Adrenal gland (tissue), 12 donors: Measurements from ENCODE around the gene ZNF446. TPM values are rescaled to one million over a fixed set of nuclear protein-coding genes. Genes with fewer than 3 reads are reported as not detected.
A peak's percentile ranks its signal among the peaks of the same experiment; 100 is the strongest.

ENCODE experiments used
- DNase-seq, 7 donors: peaks; one replicate each; pipeline ENCODE4 v3.0.0-alpha.2; 2019 to 2020
- H3K27ac ChIP-seq, 5 donors: fragments of 200-600 bp; sonication (generic) in 4 of 5; 1 replicate in 3 of 5; 2 replicates in 2 of 5; pipeline versions ENCODE4 v1.5.1 to v1.8.0; 2016 to 2020; ENCODE audit warnings: mild to moderate bottlenecking in 1 of 5
- H3K27me3 ChIP-seq: fragments of 200-600 bp; 2 replicates; pipeline ENCODE4 v1.8.0; 2021
- H3K36me3 ChIP-seq, 2 donors: fragments of 200-600 bp; replicated peaks in 1 of 2; 1 replicate in 1 of 2; 2 replicates in 1 of 2; pipeline versions ENCODE4 v1.5.1 to v1.8.0; 2018 to 2022
- H3K4me1 ChIP-seq, 2 donors: fragments of 200-600 bp; replicated peaks in 1 of 2; 1 replicate in 1 of 2; 2 replicates in 1 of 2; pipeline versions ENCODE4 v1.5.1 to v1.8.0; 2018 to 2021
- H3K4me3 ChIP-seq, 4 donors: fragments of 200-600 bp; sonication (generic) in 3 of 4; one replicate each; pipeline ENCODE4 v1.5.1; 2016 to 2018
- H3K9me3 ChIP-seq, 3 donors: fragments of 200-600 bp; sonication (generic) in 1 of 3; replicated peaks in 1 of 3; 1 replicate in 2 of 3; 2 replicates in 1 of 3; pipeline versions ENCODE4 v1.5.1 to v1.8.0; 2016 to 2021
- CTCF ChIP-seq, 6 experiments: fragments of 450-650 bp in 4 of 6; fragments of 200-600 bp in 2 of 6; sonication (generic) in 1 of 6; IDR thresholded peaks; 1 replicate in 5 of 6; 2 replicates in 1 of 6; pipeline versions ENCODE4 v1.5.1 to v1.8.0; 2016 to 2021; ENCODE audit warnings: antibody characterized with exemption in 6 of 6, mild to moderate bottlenecking in 2 of 6, moderate library complexity in 1 of 6
- POLR2A ChIP-seq, 2 donors: fragments of 450-650 bp; IDR thresholded peaks; one replicate each; pipeline ENCODE4 v1.6.1; 2017; ENCODE audit warnings: antibody characterized with exemption in 2 of 2, mild to moderate bottlenecking in 2 of 2, moderate library complexity in 1 of 2
- WGBS, 4 donors: extraction: QIAGEN DNeasy Blood & Tissue Kit in 2 of 4; methylation state at CpG; one replicate each; pipeline versions ENCODE4 v1.1.5 to v1.1.7; 2013 to 2017; 5-methylcytosine and 5-hydroxymethylcytosine counted together
- intact Hi-C, 2 donors: fragments of 100-400 bp; cut with DNase I; formaldehyde crosslinking; loops; one replicate each; pipeline versions ENCODE4 v1.14.1 to v1.15.0; 2022 to 2023
- polyA plus RNA-seq, 3 donors: library from polyadenylated mRNA; stranded (reverse); fragments of 200-250 nt in 2 of 3; fragments of 350-450 nt in 1 of 3; fragmentation: Illumina TruSeq in 1 of 3; extraction: RNeasy Lipid Tissue Mini Kit (QIAGEN cat#74804) in 1 of 3; gene quantifications; one replicate each; pipeline ENCODE4 v1.2.3, GENCODE V29; 2013 to 2014
- total RNA-seq, 9 donors: library from RNA; depleted of rRNA in 4 of 9; stranded (reverse); fragments of >200 nt in 4 of 9; fragments of 120-200 nt in 1 of 9; fragmentation: NEBNext Ultra II Directional in 1 of 9; extraction: Animal tissue kit (Norgen Biotek cat#: 25700) in 1 of 9; gene quantifications; one replicate each; pipeline versions ENCODE4 v1.1.0 to v1.2.4, GENCODE V29; 2013 to 2023
- donor health status: healthy with polysubstance abuse.
- donor health status: Bipolar disorder and iron deficiency.
- donor health status: DM: yes; HTN: yes; CAD: no.
- donor health status: DM: no; HTN: no; CAD: no.
- donor health status: DM: no; HTN: no; CAD: no.
- donor health status: DM: yes; HTN: yes; CAD: no.

Gene ZNF446
- total and polyA plus RNA-seq, 12 donors, result 2.7 to 30.8 (median 15.0) TPM

GRCh38 chr19:58516964-58517833 lies 41.0 kb downstream of the ZNF446 start:
- peaks cover 28 to 37% of the 10 kb centered on the region in 2 donors for H3K4me1 ChIP-seq
- TF ChIP-seq POLR2A (IDR thresholded peaks at IDR 0.05) (no peak), CTCF (IDR thresholded peaks at IDR 0.05) (no peak)
- H3K36me3 ChIP-seq, result peaks cover 0 to 16% of the 10 kb centered on the region in 2 donors
- WGBS, 4 donors, result 91 to 93% (median 92%) methylated on average over 23 to 65 of the region's 65 CpGs
- no peaks in the 10 kb centered on the region for H3K9me3 ChIP-seq
- intact Hi-C loops, result no loop called here
- no peak overlapping the region for H3K4me3 ChIP-seq
- peak in 2 of 7 donors; percentile 22 to 40 for DNase-seq
- no peak overlapping the region for H3K27ac ChIP-seq
- H3K27me3 ChIP-seq, result no peaks in the 10 kb centered on the region

- 5 to 7% (median 7%) methylated on average over 14 to 22 of the region's 22 CpGs for WGBS, 4 donors
- intact Hi-C loops, result no loop called here
- Histone ChIP-seq H3K27ac (peak overlapping the region; percentile 78 to 98 (median 94)), H3K4me1 (peaks cover 28 to 36% of the 10 kb centered on the region in 2 donors), H3K36me3 (peaks cover 0 to 16% of the 10 kb centered on the region in 2 donors), H3K27me3 (no peaks in the 10 kb centered on the region), H3K4me3 (peak overlapping the region in 3 of 4 donors; percentile 38 to 82 (median 38)), H3K9me3 (no peaks in the 10 kb centered on the region)
- TF ChIP-seq POLR2A (IDR thresholded peaks at IDR 0.05), result no peak
- TF ChIP-seq CTCF (IDR thresholded peaks at IDR 0.05), result peak in 2 of 6 experiments; percentile 53 to 69
- peak in 1 of 7 donors; percentile 12 for DNase-seq
These were observed 42.3 kb downstream of the ZNF446 start for GRCh38 chr19:58518256-58519086.

GRCh38 chr19:58519087-58519354 lies 42.9 kb downstream of the ZNF446 start:
- TF ChIP-seq POLR2A (IDR thresholded peaks at IDR 0.05), result no peak
- peak in 3 of 6 experiments; percentile 43 to 78 (median 70) for TF ChIP-seq CTCF (IDR thresholded peaks at IDR 0.05)
- WGBS, 4 donors, result 0% methylated on average over 10 to 14 of the region's 14 CpGs; no CpG with 5 or more reads in 1 of the 4 donors
- peak; percentile 58 to 85 (median 75) for DNase-seq
- intact Hi-C loops, result no loop called here
- Histone ChIP-seq H3K27me3 (no peaks in the 10 kb centered on the region), H3K36me3 (peaks cover 0 to 16% of the 10 kb centered on the region in 2 donors), H3K4me1 (peaks cover 24 to 31% of the 10 kb centered on the region in 2 donors), H3K27ac (peak overlapping the region; percentile 78 to 98 (median 94)), H3K9me3 (no peaks in the 10 kb centered on the region), H3K4me3 (peak overlapping the region; percentile 22 to 82 (median 38))
